ENCODE data around the gene STK35. TPM values are rescaled to one million over a fixed set of nuclear protein-coding genes. Genes with fewer than 3 reads are reported as not detected.

Gene STK35
- polyA plus RNA-seq, 3 donors = 1.2 to 9.3 (median 2.0) TPM

- no peak overlapping the region for H3K27ac ChIP-seq (ENCODE audit: low read depth in 1 of 2, low read length in 2 of 2)
- no peak overlapping the region for H3K4me2 ChIP-seq (replicated peaks; ENCODE audit: extremely low read depth, low read length, poor library complexity, severe bottlenecking)
- H3K27me3 Mint-ChIP-seq (ENCODE audit: low read depth in 3 of 3) = peaks cover 7 to 12% (median 12%) of the 10 kb centered on the region in 3 donors
- H3K4me3 ChIP-seq (replicated peaks in 1 of 3; ENCODE audit: low read depth in 2 of 3, low read length in 3 of 3) = no peak overlapping the region
- TF ChIP-seq CTCF (IDR thresholded peaks at IDR 0.05) = no peak
- H3K4me3 Mint-ChIP-seq = no peak overlapping the region
- H3K4me1 Mint-ChIP-seq = no peaks in the 10 kb centered on the region
- H3K4me1 ChIP-seq (ENCODE audit: control insufficient read depth in 1 of 2, insufficient read depth in 2 of 2, low read length in 2 of 2) = no peaks in the 10 kb centered on the region
- no peaks in the 10 kb centered on the region for H3K27me3 ChIP-seq (ENCODE audit: control insufficient read depth in 2 of 2, insufficient read depth in 2 of 2, low read length in 2 of 2)
- intact Hi-C loops (cut with micrococcal nuclease) = no loop called here
- 93% methylated on average over 11 of the region's 11 CpGs for WGBS (ENCODE audit: insufficient coverage)
- no peaks in the 10 kb centered on the region for H3K9me3 ChIP-seq (replicated peaks in 1 of 2; ENCODE audit: control insufficient read depth in 1 of 2, insufficient read depth in 1 of 2, low read length in 2 of 2)
- no peaks in the 10 kb centered on the region for H3K36me3 Mint-ChIP-seq
- H3K9ac ChIP-seq (ENCODE audit: insufficient read depth, low read length, poor library complexity, severe bottlenecking) = no peak overlapping the region
- no peak overlapping the region for H2AFZ ChIP-seq (ENCODE audit: insufficient read depth, low read depth, low read length, poor library complexity, severe bottlenecking)
- no peak overlapping the region for H3K27ac Mint-ChIP-seq
- no peak for DNase-seq
- H3K36me3 ChIP-seq (replicated peaks in 1 of 2; ENCODE audit: control insufficient read depth in 1 of 2, insufficient read depth in 2 of 2, low read length in 2 of 2) = no peaks in the 10 kb centered on the region
- H4K20me1 ChIP-seq (ENCODE audit: insufficient read depth, low read length) = no peaks in the 10 kb centered on the region
- no peaks in the 10 kb centered on the region for H3K79me2 ChIP-seq (ENCODE audit: insufficient read depth, low read length)
- H3K9me3 Mint-ChIP-seq = no peaks in the 10 kb centered on the region
Measured at GRCh38 chr20:2162823-2163166, 61.2 kb downstream of the STK35 start.

- 75% methylated on average over 2 of the region's 8 CpGs for WGBS (ENCODE audit: insufficient coverage)
- H3K4me1 ChIP-seq (ENCODE audit: control insufficient read depth in 1 of 2, insufficient read depth in 2 of 2, low read length in 2 of 2) = no peaks in the 10 kb centered on the region
- H2AFZ ChIP-seq (ENCODE audit: insufficient read depth, low read depth, low read length, poor library complexity, severe bottlenecking) = no peak overlapping the region
- no peak overlapping the region for H3K4me2 ChIP-seq (replicated peaks; ENCODE audit: extremely low read depth, low read length, poor library complexity, severe bottlenecking)
- H3K27me3 Mint-ChIP-seq (ENCODE audit: low read depth in 3 of 3) = peaks cover 6 to 12% (median 12%) of the 10 kb centered on the region in 3 donors
- no peak overlapping the region for H3K4me3 ChIP-seq (replicated peaks in 1 of 3; ENCODE audit: low read depth in 2 of 3, low read length in 3 of 3)
- H3K9me3 Mint-ChIP-seq = no peaks in the 10 kb centered on the region
- no peaks in the 10 kb centered on the region for H3K27me3 ChIP-seq (ENCODE audit: control insufficient read depth in 2 of 2, insufficient read depth in 2 of 2, low read length in 2 of 2)
- H3K36me3 Mint-ChIP-seq = no peaks in the 10 kb centered on the region
- DNase-seq = no peak
- H3K36me3 ChIP-seq (replicated peaks in 1 of 2; ENCODE audit: control insufficient read depth in 1 of 2, insufficient read depth in 2 of 2, low read length in 2 of 2) = no peaks in the 10 kb centered on the region
- no peak overlapping the region for H3K9ac ChIP-seq (ENCODE audit: insufficient read depth, low read length, poor library complexity, severe bottlenecking)
- intact Hi-C loops (cut with micrococcal nuclease) = no loop called here
- no peaks in the 10 kb centered on the region for H4K20me1 ChIP-seq (ENCODE audit: insufficient read depth, low read length)
- no peak overlapping the region for H3K27ac Mint-ChIP-seq
- no peaks in the 10 kb centered on the region for H3K4me1 Mint-ChIP-seq
- H3K79me2 ChIP-seq (ENCODE audit: insufficient read depth, low read length) = no peaks in the 10 kb centered on the region
- H3K4me3 Mint-ChIP-seq = no peak overlapping the region
- H3K27ac ChIP-seq (ENCODE audit: low read depth in 1 of 2, low read length in 2 of 2) = no peak overlapping the region
- no peak for TF ChIP-seq CTCF (IDR thresholded peaks at IDR 0.05)
- no peaks in the 10 kb centered on the region for H3K9me3 ChIP-seq (replicated peaks in 1 of 2; ENCODE audit: control insufficient read depth in 1 of 2, insufficient read depth in 1 of 2, low read length in 2 of 2)
Measured at GRCh38 chr20:2163312-2163711, 61.7 kb downstream of the STK35 start.
